BE2C (cell line): ENCODE data around the gene FLYWCH2.
"Not testable (repeated sequence)": the region's sequence is repeated elsewhere in the genome, so short reads cannot be mapped to it uniquely, and the experiment has no call there.

Source experiments
- DNase-seq: peaks from one replicate; pipeline ENCODE4 v3.0.0-alpha.2; 2020
- H3K27me3 ChIP-seq: fragments of 250-450 bp; sonication (Bioruptor Pico); 2 replicates; pipeline ENCODE4 v1.5.1; 2020; ENCODE audit warnings: mild to moderate bottlenecking
- H3K36me3 ChIP-seq: fragments of 250-450 bp; sonication (Bioruptor Pico); 2 replicates; pipeline ENCODE4 v1.5.1; 2020; ENCODE audit warnings: mild to moderate bottlenecking
- H3K4me1 ChIP-seq: fragments of 250-450 bp; sonication (Bioruptor Pico); 2 replicates; pipeline ENCODE4 v1.5.1; 2020
- H3K4me3 ChIP-seq: 2 replicates; pipeline ENCODE4 v1.5.1; 2011; ENCODE audit warnings: low read depth, low read length
- H3K9me3 ChIP-seq: fragments of 250-450 bp; sonication (Bioruptor Pico); 2 replicates; pipeline ENCODE4 v1.5.1; 2020
- CTCF ChIP-seq: IDR thresholded peaks from 2 replicates; pipeline ENCODE4 v1.5.1; 2012; ENCODE audit warnings: mild to moderate bottlenecking, low read depth, low read length

Gene FLYWCH2

GRCh38 chr16:2936436-2937011, 53.5 kb downstream of the FLYWCH2 start:
- Histone ChIP-seq H3K9me3 (no peaks in the 10 kb centered on the region), H3K4me1 (no peaks in the 10 kb centered on the region), H3K27me3 (no peaks in the 10 kb centered on the region), H3K4me3 (no peak overlapping the region), H3K36me3 (peaks cover 21% of the 10 kb centered on the region)
- no peak for TF ChIP-seq CTCF
- no peak for DNase-seq

GRCh38 chr16:2937170-2937569, 54.2 kb downstream of the FLYWCH2 start:
- Histone ChIP-seq H3K27me3 (no peaks in the 10 kb centered on the region), H3K9me3 (no peaks in the 10 kb centered on the region), H3K36me3 (peaks cover 21% of the 10 kb centered on the region), H3K4me3 (no peak overlapping the region), H3K4me1 (no peaks in the 10 kb centered on the region)
- DNase-seq = no peak
- TF ChIP-seq CTCF = no peak

GRCh38 chr16:2938206-2938605, 55.2 kb downstream of the FLYWCH2 start:
- H3K27me3 ChIP-seq = no peaks in the 10 kb centered on the region
- no peak for TF ChIP-seq CTCF
- peaks cover 21% of the 10 kb centered on the region for H3K36me3 ChIP-seq
- no peaks in the 10 kb centered on the region for H3K9me3 ChIP-seq
- no peak overlapping the region for H3K4me3 ChIP-seq
- no peaks in the 10 kb centered on the region for H3K4me1 ChIP-seq
- DNase-seq = no peak

GRCh38 chr16:2939968-2940367, 57.0 kb downstream of the FLYWCH2 start:
- Histone ChIP-seq H3K4me3 (no peak overlapping the region), H3K36me3 (peaks cover 15% of the 10 kb centered on the region), H3K9me3 (no peaks in the 10 kb centered on the region), H3K27me3 (no peaks in the 10 kb centered on the region), H3K4me1 (no peaks in the 10 kb centered on the region)
- DNase-seq = no peak
- no peak for TF ChIP-seq CTCF

- Histone ChIP-seq H3K27me3 (no peaks in the 10 kb centered on the region), H3K4me3 (no peak overlapping the region), H3K36me3 (peaks cover 15% of the 10 kb centered on the region), H3K9me3 (no peaks in the 10 kb centered on the region; the same call in 1 of the 2 replicates), H3K4me1 (no peaks in the 10 kb centered on the region)
- DNase-seq = no peak
- TF ChIP-seq CTCF = no peak
These were observed 59.0 kb downstream of the FLYWCH2 start for GRCh38 chr16:2942045-2942444.

- not testable (repeated sequence) for DNase-seq, H3K27me3 ChIP-seq, H3K4me3 ChIP-seq, H3K36me3 ChIP-seq, H3K9me3 ChIP-seq, H3K4me1 ChIP-seq
These were observed 60.7 kb downstream of the FLYWCH2 start for GRCh38 chr16:2943716-2944115.

GRCh38 chr16:2946649-2947048, 63.6 kb downstream of the FLYWCH2 start:
- H3K4me1 ChIP-seq = no peaks in the 10 kb centered on the region
- H3K9me3 ChIP-seq = no peaks in the 10 kb centered on the region; the same call in 1 of the 2 replicates
- no peak for TF ChIP-seq CTCF
- no peak for DNase-seq
- H3K36me3 ChIP-seq = no peaks in the 10 kb centered on the region
- H3K4me3 ChIP-seq = no peak overlapping the region
- no peaks in the 10 kb centered on the region for H3K27me3 ChIP-seq
